NOMO-1 treated with dmso at 0.1 percent for 144 hours (cell line): Measurements from ENCODE around the gene CD226.
"Not testable (repeated sequence)": the region's sequence is repeated elsewhere in the genome, so short reads cannot be mapped to it uniquely, and the experiment has no call there.

Source experiments
- DNase-seq: peaks from one replicate; lab custom pipeline; 2025; ENCODE audit not compliant: unreplicated experiment; lab: John Stamatoyannopoulos, UW

Gene CD226

GRCh38 chr18:69876490-69876889 is 71.2 kb downstream of the CD226 start:
- DNase-seq = no peak

GRCh38 chr18:69874058-69874457 is 73.6 kb downstream of the CD226 start:
- no peak for DNase-seq

GRCh38 chr18:69872661-69873060 is 75.0 kb downstream of the CD226 start:
- DNase-seq = no peak

GRCh38 chr18:69871363-69871762 is 76.3 kb downstream of the CD226 start:
- no peak for DNase-seq

GRCh38 chr18:69870736-69871135 is 76.9 kb downstream of the CD226 start:
- no peak for DNase-seq

GRCh38 chr18:69866212-69866611 is 81.5 kb downstream of the CD226 start:
- no peak for DNase-seq

- no peak for DNase-seq
These were observed 81.9 kb downstream of the CD226 start for GRCh38 chr18:69865776-69866175.

GRCh38 chr18:69864802-69865201 is 82.9 kb downstream of the CD226 start:
- not testable (repeated sequence) for DNase-seq

- DNase-seq = no peak
These were observed 88.8 kb downstream of the CD226 start for GRCh38 chr18:69858897-69859296.

- no peak for DNase-seq
These were observed 93.2 kb downstream of the CD226 start for GRCh38 chr18:69854455-69854854.

GRCh38 chr18:69853051-69853450 is 94.6 kb downstream of the CD226 start:
- no peak for DNase-seq

- DNase-seq = no peak
These were observed 101.8 kb downstream of the CD226 start for GRCh38 chr18:69845593-69846506.

- DNase-seq = no peak
These were observed 103.0 kb downstream of the CD226 start for GRCh38 chr18:69844656-69845055.

GRCh38 chr18:69843015-69843414 is 104.7 kb downstream of the CD226 start:
- no peak for DNase-seq

GRCh38 chr18:69841117-69841516 is 106.6 kb downstream of the CD226 start:
- DNase-seq = no peak

- DNase-seq = no peak
These were observed 107.2 kb downstream of the CD226 start for GRCh38 chr18:69840445-69840844.

GRCh38 chr18:69840001-69840400 is 107.7 kb downstream of the CD226 start:
- DNase-seq = no peak

- DNase-seq = no peak
These were observed 108.2 kb downstream of the CD226 start for GRCh38 chr18:69839497-69839896.

- no peak for DNase-seq
These were observed 108.9 kb downstream of the CD226 start for GRCh38 chr18:69838620-69839411.

- no peak for DNase-seq
These were observed 109.7 kb downstream of the CD226 start for GRCh38 chr18:69838003-69838402.

- not testable (repeated sequence) for DNase-seq
These were observed 112.7 kb downstream of the CD226 start for GRCh38 chr18:69834980-69835379.

- DNase-seq = no peak
These were observed 117.5 kb downstream of the CD226 start for GRCh38 chr18:69830189-69830588.
